ENCODE results near the gene MAOB.

Gene MAOB

DNA sequence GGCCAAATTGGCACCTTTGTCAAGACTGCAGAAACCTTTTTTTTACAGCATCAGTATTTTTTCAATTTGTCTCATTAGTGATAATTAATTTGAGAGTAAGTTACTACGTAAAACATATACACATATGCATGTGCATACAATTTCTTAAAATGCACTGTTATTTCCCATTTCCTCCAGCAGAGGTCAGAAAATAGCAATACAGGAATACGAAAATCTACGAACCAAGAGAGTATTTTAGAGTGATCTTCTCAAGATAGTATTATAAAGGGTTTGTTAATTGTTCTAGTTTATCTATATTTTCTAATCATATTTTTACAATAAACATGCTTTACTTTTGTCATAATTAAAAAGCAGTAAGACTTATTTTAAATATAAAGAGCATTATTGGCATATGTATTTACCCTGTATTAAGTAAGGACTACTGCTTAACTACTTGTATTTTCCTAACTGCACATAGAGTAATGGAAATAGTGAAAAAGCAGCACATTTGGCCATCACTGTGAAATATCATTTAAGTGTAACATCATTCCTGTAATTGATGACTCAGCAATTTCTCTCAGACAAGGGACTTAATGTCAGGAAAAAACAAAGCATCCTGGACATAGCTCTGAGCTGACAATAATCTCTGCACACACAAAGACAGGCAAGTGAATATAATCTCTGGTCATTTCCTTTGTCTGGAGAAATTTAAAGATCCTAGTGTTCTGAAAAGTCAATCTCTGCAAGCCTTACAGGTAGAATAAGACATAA lies 45.6 kb downstream of the MAOB start:
- Mint-ChIP-seq H3K9me3 (no peaks in the 10 kb centered on the region), H3K36me3 (ENCODE audit: low read depth) (no peaks in the 10 kb centered on the region), H3K4me3 (no peak overlapping the region), H3K27me3 (peaks cover 2% of the 10 kb centered on the region), H3K4me1 (no peaks in the 10 kb centered on the region), H3K27ac (no peak overlapping the region)
- ATAC-seq (no peak), DNase-seq (no peak)

DNA sequence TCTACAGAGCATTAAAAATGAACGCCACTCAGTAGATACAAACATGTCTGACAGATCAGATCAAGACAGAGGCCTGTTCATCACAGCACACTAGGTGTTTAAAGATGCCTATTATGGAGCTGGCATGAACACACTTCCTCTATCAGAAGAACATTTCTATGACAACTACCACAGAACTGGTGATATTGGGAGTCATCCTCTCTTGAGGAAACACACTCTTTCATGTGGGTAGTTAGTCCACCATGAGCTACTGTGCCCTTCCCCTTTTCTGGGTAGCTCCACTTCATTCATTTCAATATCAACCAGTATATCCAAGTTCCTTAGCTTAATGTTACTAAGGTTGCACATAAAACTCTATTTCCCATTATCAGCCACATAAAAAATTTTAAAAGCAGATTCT lies 46.7 kb downstream of the MAOB start:
- DNase-seq: no peak
- no peaks in the 10 kb centered on the region for H3K9me3 Mint-ChIP-seq
- no peak overlapping the region for H3K4me3 Mint-ChIP-seq
- H3K27me3 Mint-ChIP-seq: peaks cover 2% of the 10 kb centered on the region
- H3K4me1 Mint-ChIP-seq: no peaks in the 10 kb centered on the region
- H3K27ac Mint-ChIP-seq: no peak overlapping the region
- no peak for ATAC-seq
- no peaks in the 10 kb centered on the region for H3K36me3 Mint-ChIP-seq (ENCODE audit: low read depth)

DNA sequence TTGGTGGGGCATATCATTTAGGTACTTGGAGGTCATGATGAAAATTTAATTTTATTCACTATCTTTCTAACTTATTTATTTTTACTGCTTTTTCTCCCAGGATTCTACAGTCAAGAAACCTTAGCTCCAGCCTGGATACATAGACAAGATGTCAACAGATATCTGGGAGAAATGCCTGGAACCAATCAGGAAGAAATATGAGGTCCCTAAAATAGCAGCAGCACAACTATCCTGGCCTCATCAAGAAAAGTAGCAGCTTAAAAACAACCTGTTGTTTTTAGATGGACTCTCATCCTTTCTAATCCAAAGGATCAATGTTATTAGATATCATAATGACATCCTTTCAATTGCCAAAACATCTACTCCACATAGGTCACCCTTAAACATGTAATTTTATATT lies 54.5 kb downstream of the MAOB start:
- Mint-ChIP-seq H3K27me3 (no peaks in the 10 kb centered on the region), H3K4me1 (no peaks in the 10 kb centered on the region), H3K4me3 (no peak overlapping the region), H3K36me3 (ENCODE audit: low read depth) (no peaks in the 10 kb centered on the region), H3K27ac (no peak overlapping the region), H3K9me3 (no peaks in the 10 kb centered on the region)
- DNase-seq: no peak
- ATAC-seq: no peak

DNA sequence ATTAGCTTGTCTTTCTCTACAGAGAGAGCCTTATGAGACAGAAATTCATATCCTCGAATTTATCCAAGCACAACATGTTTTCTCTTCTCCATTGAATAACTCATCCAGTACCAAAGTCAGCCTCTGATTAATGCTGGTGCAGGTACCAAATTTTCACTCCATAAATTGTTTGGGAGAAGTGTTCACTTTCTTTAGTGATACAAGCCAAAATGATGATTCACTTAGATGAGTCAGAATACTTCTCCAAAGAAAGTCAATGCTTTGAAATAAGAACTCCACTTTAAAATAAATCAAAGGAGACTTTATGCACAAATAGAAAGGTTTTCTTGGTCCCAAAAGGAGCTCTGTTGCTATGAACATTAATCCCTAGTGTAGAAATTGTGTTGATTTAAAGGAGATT lies 60.2 kb downstream of the MAOB start:
- Mint-ChIP-seq H3K27ac (no peak overlapping the region), H3K27me3 (no peaks in the 10 kb centered on the region), H3K4me1 (no peaks in the 10 kb centered on the region), H3K36me3 (ENCODE audit: low read depth) (no peaks in the 10 kb centered on the region), H3K9me3 (no peaks in the 10 kb centered on the region), H3K4me3 (no peak overlapping the region)
- DNase-seq (no peak), ATAC-seq (no peak)

DNA sequence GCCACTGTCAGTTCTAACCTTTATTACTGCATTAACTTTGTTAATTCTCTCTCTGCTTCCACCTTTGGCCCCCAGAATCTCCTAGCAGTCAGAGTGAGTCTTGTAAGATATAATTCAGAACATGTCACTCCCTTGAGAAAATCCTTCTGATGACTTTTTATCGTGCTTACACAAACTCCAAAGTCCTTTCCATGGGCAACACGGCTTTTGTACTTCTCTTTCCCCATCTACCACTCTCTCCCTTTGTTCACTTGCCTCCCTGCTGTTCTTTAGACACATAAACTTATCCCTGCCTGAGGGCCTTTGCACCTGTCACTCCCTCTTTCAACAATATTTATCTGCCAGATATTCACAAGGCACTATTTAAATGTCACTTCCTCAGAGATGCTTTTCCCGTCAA lies 64.8 kb downstream of the MAOB start:
- no peaks in the 10 kb centered on the region for H3K9me3 Mint-ChIP-seq
- H3K36me3 Mint-ChIP-seq (ENCODE audit: low read depth): no peaks in the 10 kb centered on the region
- DNase-seq: no peak
- no peak for ATAC-seq
- H3K4me3 Mint-ChIP-seq: no peak overlapping the region
- no peak overlapping the region for H3K27ac Mint-ChIP-seq
- no peaks in the 10 kb centered on the region for H3K27me3 Mint-ChIP-seq
- peaks cover 13% of the 10 kb centered on the region for H3K4me1 Mint-ChIP-seq

DNA sequence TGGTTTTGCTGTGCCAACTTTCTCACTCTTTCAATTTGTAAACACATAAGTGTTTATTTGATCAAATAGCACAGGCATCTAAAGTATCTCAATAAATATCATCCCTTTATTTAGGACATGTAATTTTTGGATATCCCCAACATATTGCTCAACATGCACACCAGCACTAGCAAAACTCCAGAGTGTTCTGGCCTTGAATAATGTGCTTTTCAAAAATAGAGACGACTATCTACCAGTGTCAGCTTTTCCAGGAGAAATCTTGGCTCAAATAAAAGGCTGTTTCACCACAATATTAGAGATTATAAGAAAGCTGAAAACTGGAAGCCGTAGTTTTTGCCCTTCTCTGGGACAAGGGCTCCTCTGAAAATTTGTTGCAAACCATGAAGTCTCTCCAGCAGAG lies 67.0 kb downstream of the MAOB start:
- Mint-ChIP-seq H3K27me3 (no peaks in the 10 kb centered on the region), H3K4me3 (no peak overlapping the region), H3K36me3 (ENCODE audit: low read depth) (no peaks in the 10 kb centered on the region), H3K27ac (no peak overlapping the region), H3K9me3 (no peaks in the 10 kb centered on the region), H3K4me1 (peaks cover 13% of the 10 kb centered on the region)
- DNase-seq (no peak), ATAC-seq (no peak)

DNA sequence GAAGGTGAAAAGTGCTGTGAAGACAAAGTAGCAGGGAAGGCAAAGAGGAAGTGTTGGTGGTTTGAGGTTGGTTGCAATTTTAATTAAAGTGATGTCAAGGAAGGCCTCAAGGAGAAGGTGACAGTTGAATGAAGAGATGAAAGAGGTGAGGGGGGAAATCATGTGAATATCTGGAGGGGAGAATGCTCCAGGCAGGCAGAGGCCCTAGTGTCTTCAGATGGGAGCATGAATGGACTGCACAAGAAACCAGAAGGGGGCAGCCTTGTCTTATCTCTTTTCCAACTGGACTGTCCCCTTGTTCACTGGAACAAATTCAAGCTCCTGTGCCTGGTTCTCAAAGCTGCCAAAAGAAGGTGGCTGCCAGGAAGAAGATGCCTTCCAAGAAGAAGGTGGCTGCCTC lies 68.4 kb downstream of the MAOB start:
- Mint-ChIP-seq H3K27ac (no peak overlapping the region), H3K4me3 (no peak overlapping the region), H3K27me3 (no peaks in the 10 kb centered on the region), H3K9me3 (no peaks in the 10 kb centered on the region), H3K4me1 (peaks cover 13% of the 10 kb centered on the region), H3K36me3 (ENCODE audit: low read depth) (no peaks in the 10 kb centered on the region)
- DNase-seq (peak; percentile 2), ATAC-seq (no peak)

DNA sequence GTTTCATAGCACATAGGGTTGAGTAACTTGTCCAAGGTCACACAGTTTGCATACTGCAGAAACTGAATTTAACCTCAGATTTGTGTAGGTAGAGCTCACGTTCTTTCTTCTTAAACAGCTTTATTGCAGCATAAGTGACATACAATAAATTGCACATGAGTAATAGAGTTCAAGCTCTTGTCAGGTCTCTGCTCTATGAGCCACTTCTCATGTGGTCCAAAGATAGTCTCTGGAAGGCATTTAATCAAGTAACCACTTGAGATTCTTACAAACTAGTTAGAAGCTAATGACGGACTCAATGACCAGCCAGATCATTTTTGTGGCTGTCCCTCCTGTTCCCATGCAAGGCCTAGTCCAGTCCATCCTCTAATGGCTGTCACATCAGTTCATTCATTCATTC lies 68.9 kb downstream of the MAOB start:
- DNase-seq (no peak), ATAC-seq (no peak)
- Mint-ChIP-seq H3K4me1 (peaks cover 13% of the 10 kb centered on the region), H3K4me3 (no peak overlapping the region), H3K27me3 (no peaks in the 10 kb centered on the region), H3K9me3 (no peaks in the 10 kb centered on the region), H3K36me3 (ENCODE audit: low read depth) (no peaks in the 10 kb centered on the region), H3K27ac (no peak overlapping the region)

DNA sequence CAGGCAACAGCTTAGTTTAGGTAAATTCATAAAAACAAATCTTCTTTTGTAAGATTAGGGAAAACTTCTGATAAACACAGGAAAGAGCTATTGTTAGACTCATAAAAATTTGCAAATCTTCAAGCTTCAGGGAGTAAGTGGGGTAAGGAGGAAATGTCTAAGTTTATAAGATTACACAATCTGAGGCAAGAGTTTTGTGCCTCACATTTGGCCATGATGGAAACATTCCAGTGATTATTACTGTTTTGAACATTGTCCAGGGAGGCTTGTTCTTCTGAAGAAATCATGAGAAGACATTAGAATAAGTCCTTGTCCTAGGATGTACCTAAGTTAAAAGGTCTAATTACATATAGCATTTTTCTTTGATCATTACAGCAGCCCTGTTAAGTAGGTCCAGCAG lies 72.8 kb downstream of the MAOB start:
- H3K4me1 Mint-ChIP-seq: peaks cover 13% of the 10 kb centered on the region
- peaks cover 4% of the 10 kb centered on the region for H3K27me3 Mint-ChIP-seq
- no peak for ATAC-seq

DNA sequence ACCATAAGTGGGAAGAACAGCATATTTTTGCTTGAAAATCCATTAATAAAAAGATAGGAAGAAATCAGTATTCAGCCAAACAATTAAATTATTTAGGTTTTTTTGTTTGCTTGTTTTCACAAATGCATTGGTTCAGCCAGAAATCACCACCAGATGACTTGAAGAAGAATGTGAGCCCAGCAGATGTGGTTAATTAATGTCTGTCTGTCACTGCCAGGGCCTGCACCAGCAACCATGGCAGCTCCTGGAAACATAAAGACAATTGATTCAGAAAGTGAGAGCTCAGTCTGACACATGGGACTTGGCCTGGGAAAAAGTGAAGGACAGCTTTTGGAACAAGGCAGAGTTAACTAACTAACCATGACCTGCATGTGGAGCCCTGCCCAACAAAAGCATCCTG lies 74.0 kb downstream of the MAOB start:
- no peak overlapping the region for H3K27ac Mint-ChIP-seq

More for the DNA sequence above, 72.8 kb downstream of the MAOB start:
- H3K4me3 Mint-ChIP-seq: no peak overlapping the region
- H3K27ac Mint-ChIP-seq: no peak overlapping the region
- H3K36me3 Mint-ChIP-seq (ENCODE audit: low read depth): no peaks in the 10 kb centered on the region
- no peaks in the 10 kb centered on the region for H3K9me3 Mint-ChIP-seq
- no peak for DNase-seq

DNA sequence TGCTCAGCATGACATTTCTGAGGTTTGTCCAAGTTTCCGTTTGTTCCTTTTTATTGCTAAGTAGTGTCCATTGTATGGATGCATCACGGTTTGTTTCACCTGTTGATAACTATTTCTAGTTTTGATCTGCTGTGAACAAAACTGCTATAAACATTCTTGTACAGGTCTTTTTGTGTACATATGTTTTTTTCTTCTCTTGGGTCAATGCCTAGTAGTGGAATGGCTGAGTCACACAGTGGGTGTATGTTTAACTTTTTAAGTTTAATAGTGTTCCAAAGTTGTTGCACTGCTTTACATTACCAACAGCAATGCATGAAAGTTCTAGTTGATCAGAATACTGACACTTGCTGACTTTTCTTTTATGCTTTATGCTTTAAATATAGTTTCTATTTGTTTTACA lies 76.7 kb downstream of the MAOB start:
- Mint-ChIP-seq H3K27me3 (peaks cover 4% of the 10 kb centered on the region), H3K27ac (no peak overlapping the region), H3K9me3 (no peaks in the 10 kb centered on the region), H3K4me1 (no peaks in the 10 kb centered on the region), H3K36me3 (ENCODE audit: low read depth) (no peaks in the 10 kb centered on the region), H3K4me3 (no peak overlapping the region)
- ATAC-seq (no peak), DNase-seq (no peak)

More for the DNA sequence above, 74.0 kb downstream of the MAOB start:
- H3K4me1 Mint-ChIP-seq: peaks cover under 1% of the 10 kb centered on the region
- H3K27me3 Mint-ChIP-seq: peaks cover 4% of the 10 kb centered on the region
- no peaks in the 10 kb centered on the region for H3K9me3 Mint-ChIP-seq
- ATAC-seq: no peak
- DNase-seq: no peak
- no peaks in the 10 kb centered on the region for H3K36me3 Mint-ChIP-seq (ENCODE audit: low read depth)
- H3K4me3 Mint-ChIP-seq: no peak overlapping the region

DNA sequence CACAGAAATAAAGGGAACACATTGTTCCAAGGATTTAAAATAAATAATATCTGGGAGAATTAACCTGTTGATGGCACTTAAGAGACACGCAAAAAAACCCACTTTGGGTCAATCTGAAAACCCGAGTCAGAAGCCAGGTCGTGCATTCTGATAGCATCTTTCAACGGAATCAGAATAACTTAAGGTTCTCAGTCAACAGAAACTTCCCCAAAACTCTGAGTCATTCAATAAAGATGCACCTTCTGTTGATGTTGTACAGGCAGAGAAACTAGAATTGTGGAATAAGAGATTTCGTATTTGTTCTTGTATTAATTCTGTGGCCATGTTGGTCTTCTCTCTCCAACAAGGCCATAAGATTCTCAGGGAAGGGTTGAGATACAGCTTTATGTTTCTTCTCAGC lies 78.2 kb downstream of the MAOB start:
- Mint-ChIP-seq H3K4me3 (no peak overlapping the region), H3K27me3 (peaks cover 4% of the 10 kb centered on the region), H3K36me3 (ENCODE audit: low read depth) (no peaks in the 10 kb centered on the region), H3K4me1 (no peaks in the 10 kb centered on the region), H3K9me3 (no peaks in the 10 kb centered on the region), H3K27ac (no peak overlapping the region)
- DNase-seq: no peak
- ATAC-seq: no peak

DNA sequence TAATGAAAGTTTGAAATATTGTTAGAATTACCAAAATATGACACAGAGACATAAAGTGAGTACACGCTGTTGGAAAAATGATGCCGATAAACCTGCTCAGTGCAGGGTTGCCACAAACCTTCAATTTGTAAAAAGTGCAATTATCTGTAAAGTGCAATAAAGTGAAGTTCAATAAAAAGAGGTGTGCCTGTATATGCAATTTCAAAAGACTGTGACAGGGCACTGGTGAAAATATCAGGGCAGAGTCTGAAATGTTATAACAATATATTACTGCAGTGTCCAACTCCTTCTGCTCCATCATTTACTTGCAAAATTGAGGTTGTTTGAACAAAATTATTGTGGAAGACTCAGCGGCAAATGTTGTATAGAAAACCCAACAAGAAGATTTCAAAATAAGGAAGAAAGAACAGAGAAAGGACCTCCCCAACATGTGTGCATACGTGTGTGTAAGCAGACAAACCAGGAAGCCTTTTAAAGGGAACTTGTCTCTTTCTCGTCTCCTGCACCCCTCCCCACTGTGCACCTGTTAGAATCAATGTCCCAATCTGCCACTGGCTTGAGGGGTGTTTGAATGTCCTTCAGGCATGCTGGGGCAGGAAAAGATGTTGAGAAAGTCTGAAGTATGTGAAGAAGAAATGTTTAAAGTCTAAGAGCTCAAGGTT lies 96.2 kb downstream of the MAOB start:
- DNase-seq: no peak
- Mint-ChIP-seq H3K4me1 (no peaks in the 10 kb centered on the region), H3K9me3 (peaks cover 7% of the 10 kb centered on the region), H3K4me3 (no peak overlapping the region), H3K27me3 (no peaks in the 10 kb centered on the region), H3K36me3 (ENCODE audit: low read depth) (no peaks in the 10 kb centered on the region), H3K27ac (no peak overlapping the region)
- no peak for ATAC-seq

DNA sequence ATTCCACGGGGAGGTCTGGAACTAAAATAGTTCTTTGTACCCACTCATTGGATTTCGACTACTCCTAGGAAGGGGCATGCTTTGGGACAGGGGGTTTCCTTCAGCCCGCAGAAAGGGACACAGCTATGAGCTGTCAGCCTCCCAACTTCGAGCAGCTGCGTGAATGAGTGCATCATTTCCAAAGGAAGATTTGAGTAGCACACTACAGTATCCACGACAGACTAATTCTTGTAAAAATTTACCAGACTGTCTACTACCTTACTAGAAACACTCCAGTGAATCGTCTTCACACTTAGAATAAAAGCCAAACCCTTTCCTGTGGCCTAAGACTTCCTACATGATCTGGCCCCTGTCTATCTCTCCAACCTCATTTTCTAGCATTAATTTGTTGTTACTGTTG lies 124.2 kb downstream of the MAOB start:
- no peak for DNase-seq
- Mint-ChIP-seq H3K36me3 (ENCODE audit: low read depth) (no peaks in the 10 kb centered on the region), H3K27me3 (no peaks in the 10 kb centered on the region), H3K9me3 (no peaks in the 10 kb centered on the region), H3K27ac (no peak overlapping the region), H3K4me1 (no peaks in the 10 kb centered on the region), H3K4me3 (no peak overlapping the region)
- ATAC-seq: no peak

DNA sequence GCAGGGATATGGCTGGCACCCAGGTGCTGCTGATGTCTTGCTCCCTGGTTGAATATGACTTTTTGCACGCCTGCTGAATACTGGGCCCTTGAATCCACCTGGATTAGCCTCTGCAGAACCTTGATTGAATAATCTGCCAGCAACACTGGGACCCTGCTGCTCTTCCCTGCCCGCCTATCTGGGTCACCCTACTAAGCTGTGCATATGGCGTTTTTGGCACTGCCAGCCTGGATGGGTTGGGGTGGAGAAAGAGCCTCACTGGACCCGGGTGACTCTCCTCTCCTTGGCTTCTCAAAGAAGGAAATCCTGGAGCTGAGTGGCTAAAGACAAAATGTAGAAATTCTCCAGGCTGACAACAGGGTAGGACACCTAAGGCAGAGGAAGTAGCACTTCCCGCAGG lies 126.2 kb downstream of the MAOB start:
- H3K36me3 Mint-ChIP-seq (ENCODE audit: low read depth): no peaks in the 10 kb centered on the region
- H3K27me3 Mint-ChIP-seq: no peaks in the 10 kb centered on the region
- H3K4me1 Mint-ChIP-seq: no peaks in the 10 kb centered on the region
- H3K4me3 Mint-ChIP-seq: no peak overlapping the region
- DNase-seq (no peak), ATAC-seq (no peak)
- H3K27ac Mint-ChIP-seq: no peak overlapping the region
- no peaks in the 10 kb centered on the region for H3K9me3 Mint-ChIP-seq
